NCI-H460 (cell line): ENCODE results near the gene SUMF2. TPM values are rescaled to one million over a fixed set of nuclear protein-coding genes. Genes with fewer than 3 reads are reported as not detected.
"Not testable (repeated sequence)": the region's sequence is repeated elsewhere in the genome, so short reads cannot be mapped to it uniquely, and the experiment has no call there.

ENCODE experiments used
- DNase-seq: peaks from one replicate; pipeline ENCODE4 v3.0.0-alpha.2; 2016; ENCODE audit warnings: low read depth; ENCODE audit errors: extremely low read depth
- polyA plus RNA-seq: library from polyadenylated mRNA; depleted of rRNA; stranded (reverse); fragments of >200 nt; gene quantifications from 2 replicates; pipeline ENCODE4 v1.2.3, GENCODE V29; 2014; cell fraction: nucleus; rRNA removed
- total RNA-seq: library from RNA; depleted of rRNA; stranded (reverse); fragments of >200 nt; shearing (Covaris generic); gene quantifications from 2 replicates; pipeline ENCODE4 v1.2.3, GENCODE V29; 2014; rRNA removed

The SUMF2 gene
- total RNA-seq, result 81.5 and 99.4 TPM in 2 replicates
- 99.7 and 107 TPM in 2 replicates for polyA plus RNA-seq

DNA sequence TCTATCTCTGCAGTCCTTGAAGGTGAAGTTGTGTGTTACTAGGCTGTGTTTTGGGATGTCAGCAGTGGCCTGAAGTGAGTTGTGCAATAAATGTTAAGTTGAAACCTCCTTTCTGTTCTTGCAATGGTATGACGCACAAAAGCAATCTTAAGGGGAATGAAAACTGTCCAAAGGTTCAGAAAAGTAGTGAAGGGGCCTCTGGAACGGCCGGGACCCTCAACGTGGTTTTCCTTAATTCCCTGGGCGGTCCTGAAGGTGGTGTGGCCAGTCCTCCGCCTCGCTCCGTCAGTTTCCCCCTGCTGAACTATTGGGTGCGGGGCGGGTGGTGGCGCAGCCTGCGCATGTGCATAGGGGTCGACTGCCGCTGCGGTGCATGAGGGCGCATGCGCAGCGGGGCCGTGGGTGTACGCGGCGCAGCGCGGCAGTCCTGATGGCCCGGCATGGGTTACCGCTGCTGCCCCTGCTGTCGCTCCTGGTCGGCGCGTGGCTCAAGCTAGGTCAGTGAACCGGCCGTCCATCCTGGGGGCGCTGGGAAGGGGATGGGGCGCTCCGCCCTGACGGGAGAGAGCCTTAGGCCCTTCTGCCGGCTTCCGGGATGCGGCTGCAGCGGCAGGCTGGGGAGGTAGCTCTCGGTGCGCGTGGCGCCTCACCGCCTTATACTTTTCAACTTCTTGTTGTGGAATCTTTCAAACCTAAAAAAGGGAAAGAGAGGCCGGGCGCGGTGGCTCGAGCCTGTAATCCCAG is at the start of gene SUMF2:
Gene SUMF2, plus strand, starts transcription at position 405 of the 744 bp plus-strand sequence. Its CDS starts 26 bp downstream, at position 431.
- peak; percentile 67 for DNase-seq

DNA sequence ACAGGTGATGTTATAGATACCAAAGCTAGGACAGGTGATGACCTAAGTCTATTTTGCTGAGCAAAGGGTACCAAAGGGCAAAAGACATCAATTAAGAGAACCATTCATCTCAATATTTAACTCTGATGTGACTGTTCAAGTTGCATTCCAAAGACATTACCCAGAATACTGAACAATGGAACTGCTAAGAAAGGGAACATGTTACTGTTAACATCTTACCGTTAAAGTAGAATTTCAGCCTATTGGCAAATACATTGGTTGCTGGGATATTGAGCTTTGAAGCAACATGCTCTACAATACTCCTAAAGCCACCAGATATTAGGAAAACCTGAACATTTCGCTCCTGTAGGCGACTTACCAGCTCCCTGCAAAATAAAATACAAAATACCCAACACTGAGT is 47.1 kb upstream of the SUMF2 start:
- not testable (repeated sequence) for DNase-seq

DNA sequence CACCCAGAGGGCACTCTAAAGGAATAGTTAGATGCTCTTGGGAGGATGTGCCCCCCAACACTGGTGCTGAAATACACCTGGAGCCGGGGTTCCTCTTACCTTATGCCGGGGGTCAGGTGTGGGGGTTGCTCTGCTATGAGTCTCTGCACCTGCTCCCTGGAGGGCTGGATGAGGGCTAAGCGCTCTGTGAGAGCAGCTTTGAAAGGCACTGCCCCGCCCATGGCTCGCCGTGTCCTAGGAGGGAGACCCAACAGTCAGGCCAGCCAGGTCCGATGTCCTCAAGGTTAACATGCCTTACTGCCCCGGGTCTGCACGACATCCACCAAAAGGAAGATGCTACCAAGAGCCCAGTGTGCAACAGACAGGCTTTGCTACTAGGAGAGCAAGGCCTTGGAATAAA is 44.6 kb upstream of the SUMF2 start:
- no peak for DNase-seq

DNA sequence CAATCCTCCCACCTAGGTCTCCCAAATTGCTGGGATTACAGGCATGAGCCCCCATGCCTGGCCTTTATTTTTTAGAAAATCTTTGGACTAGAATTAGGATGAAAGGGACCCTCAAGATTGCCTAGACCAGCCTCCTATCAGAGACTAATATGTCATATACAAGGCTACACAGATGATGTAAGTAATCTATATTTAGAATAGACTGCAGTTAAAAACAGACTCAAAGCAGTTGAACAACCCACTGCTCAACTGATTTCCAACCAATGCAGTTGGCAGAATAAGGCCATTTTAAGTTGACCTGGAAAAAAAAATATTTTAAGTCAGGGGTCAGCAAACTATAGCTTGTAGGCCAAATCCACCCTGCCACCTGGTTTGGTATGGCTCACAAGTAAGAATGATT is 40.6 kb upstream of the SUMF2 start:
- no peak for DNase-seq

DNA sequence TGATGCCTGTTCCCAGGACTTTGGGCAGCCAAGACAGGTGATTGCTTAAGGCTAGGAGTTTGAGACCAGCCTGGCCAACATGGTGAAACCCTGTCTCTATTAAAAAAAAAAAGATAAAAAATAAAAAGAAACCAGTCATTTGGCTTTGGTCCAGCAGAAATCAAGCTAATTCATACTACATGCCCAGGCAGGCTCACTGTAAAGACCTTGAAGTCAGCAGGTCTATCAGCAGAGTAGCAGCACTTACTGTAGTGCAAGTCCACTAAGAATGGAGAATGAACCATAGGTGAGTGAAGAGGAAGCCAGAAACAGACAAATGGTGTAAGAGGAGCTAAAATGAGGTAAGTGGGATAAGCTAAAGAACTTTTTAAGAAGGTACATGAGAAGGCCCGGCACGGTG is 37.5 kb upstream of the SUMF2 start:
- no peak for DNase-seq

DNA sequence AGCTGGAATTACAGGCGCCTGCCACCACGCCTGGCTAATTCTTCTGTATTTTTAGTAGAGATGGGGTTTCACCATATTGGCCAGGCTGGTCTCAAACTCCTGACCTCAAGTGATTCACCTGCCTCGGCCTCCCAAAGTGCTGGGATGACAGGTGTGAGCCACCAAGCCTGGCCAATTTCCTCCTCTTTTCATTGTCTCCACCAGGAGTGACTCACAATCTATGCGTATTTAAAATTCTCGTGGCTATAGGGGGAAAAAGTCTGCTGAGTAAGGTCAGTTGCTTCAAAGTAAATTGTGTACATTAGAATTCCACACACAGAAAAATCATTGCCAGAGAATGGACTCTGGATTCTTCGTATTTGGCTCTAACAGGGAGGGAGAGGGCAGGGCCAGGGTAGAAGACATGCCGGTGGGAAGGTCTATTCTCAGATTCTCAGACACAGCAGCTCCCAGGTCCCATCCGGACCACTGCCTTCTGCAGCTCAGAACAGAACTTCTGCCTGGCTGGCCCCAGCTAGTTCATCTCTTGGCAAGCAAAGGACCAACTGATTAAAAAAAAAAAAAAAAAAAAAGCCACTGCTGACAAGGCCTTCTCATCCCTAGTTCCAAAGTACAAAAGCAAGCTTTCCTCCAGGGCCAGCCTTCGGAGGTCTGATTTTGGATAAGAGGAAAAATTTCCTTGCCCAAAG is 35.0 kb upstream of the SUMF2 start:
- no peak for DNase-seq

DNA sequence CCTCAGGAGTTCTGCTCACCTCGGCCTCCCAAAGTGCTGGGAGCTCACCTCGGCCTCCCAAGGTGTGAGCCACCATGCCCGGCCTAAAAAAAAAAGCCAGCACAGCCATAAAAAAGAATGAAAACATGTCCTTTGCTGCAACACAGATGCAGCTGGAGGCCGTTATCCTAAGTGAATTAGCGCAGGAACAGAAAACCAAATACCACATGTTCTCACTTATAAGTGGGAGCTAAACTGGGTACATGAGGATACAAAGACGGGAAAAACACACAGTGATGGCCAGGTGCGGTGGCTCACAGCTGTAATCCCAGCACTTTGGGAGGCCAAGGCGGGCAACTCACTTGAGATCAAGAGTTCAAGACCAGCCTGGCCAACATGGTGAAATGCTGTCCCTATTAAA is 33.7 kb upstream of the SUMF2 start:
- no peak for DNase-seq

DNA sequence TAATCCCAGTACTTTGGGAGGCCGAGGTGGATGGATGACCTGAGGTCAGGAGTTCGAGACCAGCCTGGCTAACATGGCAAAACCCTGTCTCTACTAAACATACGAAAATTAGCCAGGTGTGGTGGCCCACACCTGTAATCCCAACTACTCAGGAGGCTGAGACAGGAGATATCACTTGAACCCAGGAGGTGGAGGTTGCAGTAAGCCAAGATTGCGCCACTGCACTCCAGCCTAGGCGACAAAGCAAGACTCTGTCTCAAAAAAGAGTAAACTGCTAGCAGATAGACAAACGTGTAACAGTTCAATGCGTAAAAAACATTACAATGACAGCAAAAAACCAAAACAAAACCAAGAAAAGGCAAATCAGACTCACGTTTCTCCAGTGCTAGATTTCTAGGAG is 32.5 kb upstream of the SUMF2 start:
- DNase-seq, result not testable (repeated sequence)

DNA sequence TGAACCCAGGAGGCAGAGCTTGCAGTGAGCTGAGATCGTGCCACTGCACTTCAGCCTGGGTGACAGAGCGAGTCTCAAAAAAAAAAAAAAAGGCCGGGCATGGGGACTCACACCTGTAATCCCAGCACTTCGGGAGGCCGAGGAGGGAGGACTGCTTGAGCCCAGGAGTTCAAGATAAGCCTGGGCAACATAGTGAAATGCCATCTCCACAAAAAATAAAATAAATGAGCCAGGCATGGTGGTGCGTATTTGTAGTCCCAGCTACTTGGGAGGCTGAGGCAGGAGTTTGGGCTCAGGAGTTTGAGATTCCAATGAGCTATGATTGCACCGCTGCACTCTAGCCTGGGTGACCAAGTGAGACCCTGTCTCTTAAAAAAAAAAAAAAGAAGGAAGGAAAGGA is 31.5 kb upstream of the SUMF2 start:
- not testable (repeated sequence) for DNase-seq

DNA sequence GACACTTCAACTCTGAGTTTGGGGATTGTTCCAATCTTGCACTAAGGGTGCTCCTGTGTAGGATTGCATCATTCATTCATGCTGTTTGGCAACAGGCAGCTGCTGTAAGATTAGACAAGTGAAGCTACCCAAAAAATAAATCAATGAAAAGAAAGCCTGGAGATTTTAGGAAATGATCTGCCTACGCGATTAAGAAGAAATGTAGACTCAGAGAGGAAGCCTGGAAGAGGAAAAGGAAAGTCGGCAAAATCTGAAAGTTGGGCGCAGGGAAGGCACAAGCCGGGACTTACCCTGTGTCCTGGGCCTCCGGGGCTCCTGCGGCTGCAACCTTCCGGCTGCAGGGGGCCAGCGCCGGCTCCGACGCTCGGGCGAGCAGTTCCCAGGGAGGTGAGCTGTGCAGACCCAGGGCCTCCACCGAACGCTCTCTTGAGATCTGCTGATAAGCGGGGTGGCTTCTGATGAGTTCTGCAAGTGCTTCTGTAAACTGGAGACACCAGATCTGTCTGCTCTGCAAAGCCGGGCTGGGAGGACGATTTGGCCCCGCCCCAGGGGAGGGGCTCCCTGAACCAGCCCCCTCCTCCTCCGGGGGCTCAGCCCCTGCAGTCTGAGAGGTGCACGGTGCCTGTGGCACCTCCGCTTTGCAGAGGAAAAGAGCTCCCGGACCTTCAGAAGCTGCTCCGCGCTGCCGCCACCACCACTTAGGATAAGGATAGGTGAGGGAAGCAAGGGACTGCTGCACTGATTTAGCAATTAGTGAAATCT is 30.2 kb upstream of the SUMF2 start:
- DNase-seq, result no peak

DNA sequence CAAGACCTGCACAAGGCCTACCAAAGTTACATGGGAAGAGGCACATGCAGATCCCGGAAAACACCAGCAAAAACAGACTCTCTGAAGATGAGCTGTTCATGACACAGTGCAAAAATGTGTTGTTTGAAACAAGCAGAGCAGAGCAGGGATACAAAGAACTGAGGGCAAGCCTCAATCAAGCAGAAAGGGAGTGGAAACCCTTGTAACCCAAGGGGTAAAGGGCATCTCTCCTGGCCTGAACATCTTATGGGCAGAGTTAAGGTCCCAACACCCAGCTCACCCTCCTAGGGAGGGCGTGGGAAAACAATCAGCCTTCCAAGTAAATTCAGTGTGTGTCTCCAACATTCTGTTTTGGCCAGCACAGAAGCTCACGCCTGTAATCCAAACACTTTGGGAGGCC is 23.4 kb upstream of the SUMF2 start:
- DNase-seq, result no peak

DNA sequence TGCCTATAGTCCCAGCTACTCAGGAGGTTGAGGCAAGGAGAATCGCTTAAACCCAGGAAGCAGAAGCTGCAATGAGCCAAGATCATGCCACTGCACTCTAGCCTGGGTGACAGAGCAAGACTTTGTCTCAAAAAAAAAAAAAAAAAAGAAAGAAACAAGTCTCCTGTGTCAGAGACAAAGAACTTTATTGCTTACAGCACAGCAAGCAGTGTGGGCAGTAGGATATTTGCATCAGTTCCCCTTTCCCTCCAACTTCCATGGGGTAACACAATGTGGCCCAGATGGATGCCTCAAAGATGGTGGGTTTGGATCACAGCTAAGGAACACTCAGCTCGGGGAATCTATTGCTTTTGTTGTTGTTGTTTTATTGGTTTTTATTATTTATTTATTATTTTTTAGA is 18.3 kb upstream of the SUMF2 start:
- DNase-seq, result not testable (repeated sequence)

DNA sequence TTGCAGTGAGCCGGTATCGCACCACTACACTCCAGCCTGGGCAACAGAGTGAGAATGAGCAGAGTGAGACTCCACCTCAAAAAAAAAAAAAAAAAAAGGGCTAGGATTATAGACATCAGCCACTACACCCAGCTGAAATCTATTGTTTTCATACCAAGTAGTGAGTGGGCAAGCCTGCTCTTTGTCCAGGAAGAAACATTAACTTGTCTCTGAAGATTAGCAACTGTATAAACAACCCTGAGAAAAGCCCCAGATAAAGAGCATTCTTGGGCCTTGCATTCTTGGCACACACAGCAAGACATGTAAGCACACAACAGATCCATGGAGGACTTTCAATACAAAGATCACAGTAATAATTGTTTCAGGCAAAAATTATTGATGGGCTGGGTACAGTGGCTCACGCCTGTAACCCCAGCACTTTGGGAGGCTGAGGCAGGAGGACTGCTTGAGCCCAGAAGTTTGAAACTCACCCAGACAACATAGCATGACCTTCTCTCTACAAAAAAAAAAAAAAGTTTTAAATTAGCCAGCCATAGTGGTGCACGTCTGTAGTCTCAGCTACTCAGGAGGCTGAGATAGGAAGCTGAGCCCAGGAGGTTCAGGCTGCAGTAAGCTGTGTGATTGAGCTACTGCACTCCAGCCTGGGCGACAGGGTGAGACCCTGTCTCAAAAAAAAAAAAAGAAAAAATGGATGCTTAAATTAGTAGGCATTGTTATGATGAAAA is 17.2 kb upstream of the SUMF2 start:
- no peak for DNase-seq

DNA sequence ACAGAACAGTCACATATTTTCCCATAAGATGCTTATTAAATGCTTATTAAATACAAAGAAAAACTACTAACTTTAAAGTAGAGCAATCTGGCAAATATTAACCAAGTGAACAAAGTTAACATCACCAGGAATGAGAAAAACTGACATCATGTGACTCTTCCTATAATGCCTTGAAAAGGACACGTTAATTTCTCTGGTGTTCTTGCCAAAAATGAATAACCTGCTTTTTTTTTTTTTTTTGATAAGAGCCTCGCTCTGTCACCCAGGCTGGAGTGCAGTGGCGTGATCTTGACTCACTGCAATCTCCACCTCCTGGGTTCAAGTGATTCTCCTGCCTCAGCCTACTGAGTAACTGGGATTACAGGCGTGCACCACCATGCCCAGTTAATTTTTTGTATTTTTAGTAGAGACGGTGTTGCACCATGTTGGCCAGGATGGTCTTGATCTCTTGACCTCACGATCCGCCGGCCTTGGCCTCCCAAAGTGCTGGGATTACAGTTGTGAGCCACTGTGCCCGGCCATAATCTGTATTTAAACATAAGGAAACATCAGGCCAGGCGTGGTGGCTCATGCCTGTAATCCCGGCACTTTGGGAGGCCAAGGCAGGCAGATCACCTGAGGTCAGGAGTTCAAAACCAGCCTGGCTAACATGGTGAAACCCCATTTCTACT is 16.5 kb upstream of the SUMF2 start:
- not testable (repeated sequence) for DNase-seq

DNA sequence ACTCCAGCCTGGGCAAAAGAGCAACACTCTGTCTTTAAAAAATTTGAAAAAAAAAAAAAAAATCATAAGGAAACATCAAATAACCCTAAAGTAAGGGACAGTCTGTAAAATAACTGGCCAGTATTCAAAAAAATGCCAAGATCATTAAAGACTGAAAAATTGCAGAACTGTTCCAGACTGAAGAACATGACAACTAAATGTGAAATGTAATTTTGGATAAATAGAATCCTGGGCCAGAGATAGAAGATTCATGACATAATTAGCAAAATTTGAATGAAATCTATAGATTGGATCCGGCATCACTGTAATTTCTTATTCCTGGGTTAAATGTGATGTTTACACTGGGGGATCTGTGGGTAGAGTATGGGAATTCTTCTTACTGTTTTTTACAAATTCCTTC is 15.8 kb upstream of the SUMF2 start:
- no peak for DNase-seq

DNA sequence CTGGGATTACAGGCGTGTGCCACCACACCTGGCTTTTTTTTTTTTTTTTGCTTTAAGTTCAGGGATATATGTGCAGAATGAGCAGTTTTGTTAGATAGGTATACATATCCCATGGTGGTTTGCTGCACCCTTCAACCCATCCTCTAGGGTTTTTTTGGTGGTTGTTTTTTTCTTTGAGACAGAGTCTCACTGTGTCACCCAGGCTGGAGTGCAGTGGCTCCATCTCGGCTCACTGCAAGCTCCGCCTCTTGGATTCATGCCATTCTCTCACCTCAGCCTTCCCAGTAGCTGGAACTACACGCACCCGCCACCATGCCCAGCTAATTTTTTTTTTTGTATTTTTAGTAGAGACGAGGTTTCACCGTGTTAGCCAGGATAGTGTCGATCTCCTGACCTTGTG is 15.3 kb upstream of the SUMF2 start:
- not testable (repeated sequence) for DNase-seq

DNA sequence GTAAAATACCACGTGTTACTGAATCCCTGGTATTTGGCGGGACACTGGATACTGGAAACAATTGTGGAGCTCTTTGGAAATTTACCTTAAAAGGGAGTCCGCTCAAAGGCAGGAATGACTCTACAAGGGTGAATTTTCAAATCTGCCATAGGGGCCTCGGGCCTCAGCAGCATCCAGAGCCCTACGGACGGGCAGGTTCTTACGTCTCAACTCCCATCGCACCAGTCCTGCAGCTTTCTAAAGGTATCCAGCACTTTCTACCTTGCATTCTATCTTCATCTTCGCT is 13.1 kb upstream of the SUMF2 start:
- no peak for DNase-seq

DNA sequence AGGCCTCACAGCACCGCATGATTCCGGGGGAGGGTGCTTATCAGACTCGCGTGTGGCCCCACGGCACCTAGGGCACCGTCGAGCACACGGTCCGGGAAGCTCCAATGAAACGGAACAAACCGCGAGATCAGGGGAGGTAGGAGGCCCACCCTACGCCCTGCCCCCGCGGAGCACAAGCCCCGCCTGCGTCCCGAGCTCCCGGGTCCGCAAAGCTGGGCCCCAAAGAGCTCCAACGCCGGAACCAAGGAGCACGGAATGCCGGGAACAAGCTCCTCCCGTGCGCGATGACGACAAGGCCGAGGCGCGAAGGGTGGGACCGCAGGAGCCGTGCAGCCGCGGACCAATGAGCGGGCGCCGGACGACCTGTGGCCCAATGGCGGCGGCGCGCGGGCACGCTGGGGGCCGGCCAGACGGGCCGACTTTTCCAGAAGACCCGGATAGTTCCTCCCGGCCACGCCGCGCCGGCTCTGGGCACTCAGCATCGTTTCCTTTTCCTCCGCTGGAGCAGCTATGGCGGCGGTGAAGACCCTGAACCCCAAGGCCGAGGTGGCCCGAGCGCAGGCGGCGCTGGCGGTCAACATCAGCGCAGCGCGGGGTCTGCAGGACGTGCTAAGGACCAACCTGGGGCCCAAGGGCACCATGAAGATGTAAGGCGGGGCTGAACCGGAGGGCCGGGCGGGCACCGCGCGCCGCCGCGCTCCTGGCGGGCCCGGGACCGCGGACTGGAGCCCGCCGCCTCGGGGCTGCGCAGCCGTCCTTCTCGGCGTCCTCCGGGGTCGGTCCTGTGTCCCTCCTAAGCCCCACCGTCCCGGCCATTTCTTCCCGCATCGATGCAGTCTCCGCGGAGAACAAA is 12.5 kb upstream of the SUMF2 start, which contains the start of the genes CCT6A and PSPH:
Gene CCT6A, plus strand, starts transcription at position 427 of the 853 bp plus-strand sequence. Its CDS starts 84 bp downstream, at position 511.
Gene PSPH, minus strand, starts transcription at position 106 of the 853 bp plus-strand sequence. CDS start 30,232 bp downstream, outside the sequence.
- DNase-seq, result peak; percentile 86

DNA sequence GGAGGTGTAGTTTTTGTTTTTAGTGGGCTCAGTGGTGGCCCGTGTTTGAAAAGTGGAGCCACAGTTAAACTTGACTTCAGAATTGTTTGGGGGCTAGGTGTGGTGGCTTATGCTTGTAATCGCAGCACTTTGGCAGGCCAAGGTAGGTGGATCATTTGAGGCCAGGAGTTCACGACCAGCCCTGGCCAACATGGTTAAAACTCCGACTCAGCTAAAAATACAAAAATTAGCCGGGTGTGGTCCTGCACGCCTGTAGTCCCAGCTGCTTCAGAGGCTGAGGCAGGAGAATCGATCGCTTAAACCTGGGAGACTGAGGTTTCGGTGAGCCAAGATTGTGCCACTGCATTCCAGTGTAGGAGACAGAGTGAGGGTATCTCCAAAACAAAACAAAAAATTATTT is 10.7 kb upstream of the SUMF2 start:
- DNase-seq, result no peak
